Measurements from ENCODE around the gene SDS. TPM values are rescaled to one million over a fixed set of nuclear protein-coding genes. Genes with fewer than 3 reads are reported as not detected.

Gene SDS
- total and polyA plus RNA-seq, 8 donors: 0.25 to 4.7 (median 1.4) TPM; not detected in 3

DNA sequence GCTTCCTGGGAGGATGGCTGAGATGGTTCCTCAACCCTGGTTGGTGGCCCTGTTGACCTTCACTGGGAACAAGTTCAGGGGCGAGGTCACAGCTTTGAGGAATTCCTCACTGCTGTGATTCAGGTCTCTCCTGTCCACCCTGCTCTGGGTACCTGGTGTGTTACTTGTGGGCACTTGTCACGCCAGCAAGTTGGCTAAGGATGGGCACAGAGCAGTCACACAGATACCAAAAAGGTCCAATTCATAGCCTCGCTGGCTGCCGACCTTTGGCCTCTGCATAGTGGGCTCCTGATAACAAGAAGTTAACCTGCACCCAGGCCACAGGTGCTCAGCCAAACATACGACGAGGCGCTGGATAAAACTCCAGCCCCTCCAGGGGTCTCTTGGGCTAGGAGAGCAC, 11.2 kb downstream of the SDS start:
- WGBS, 5 donors: 67 to 90% (median 74%) methylated on average over 5 to 7 of the region's 7 CpGs
- intact Hi-C loops (cut with DNase I; ENCODE audit: low total_unique reads): no loop called here
- Histone ChIP-seq H3K36me3 (peaks cover 11 to 41% (median 40%) of the 10 kb centered on the region in 4 donors), H3K9me3 (no peaks in the 10 kb centered on the region), H3K4me1 (no peaks in the 10 kb centered on the region), H3K27me3 (peaks cover 0 to 8% (median 0%) of the 10 kb centered on the region in 3 donors), H3K27ac (no peak overlapping the region), H3K4me3 (no peak overlapping the region)
- no peak for DNase-seq
- TF ChIP-seq POLR2AphosphoS5 (IDR thresholded peaks at IDR 0.05): no peak
- no peak for TF ChIP-seq POLR2A (IDR thresholded peaks at IDR 0.05)
- TF ChIP-seq, protein P1, sequence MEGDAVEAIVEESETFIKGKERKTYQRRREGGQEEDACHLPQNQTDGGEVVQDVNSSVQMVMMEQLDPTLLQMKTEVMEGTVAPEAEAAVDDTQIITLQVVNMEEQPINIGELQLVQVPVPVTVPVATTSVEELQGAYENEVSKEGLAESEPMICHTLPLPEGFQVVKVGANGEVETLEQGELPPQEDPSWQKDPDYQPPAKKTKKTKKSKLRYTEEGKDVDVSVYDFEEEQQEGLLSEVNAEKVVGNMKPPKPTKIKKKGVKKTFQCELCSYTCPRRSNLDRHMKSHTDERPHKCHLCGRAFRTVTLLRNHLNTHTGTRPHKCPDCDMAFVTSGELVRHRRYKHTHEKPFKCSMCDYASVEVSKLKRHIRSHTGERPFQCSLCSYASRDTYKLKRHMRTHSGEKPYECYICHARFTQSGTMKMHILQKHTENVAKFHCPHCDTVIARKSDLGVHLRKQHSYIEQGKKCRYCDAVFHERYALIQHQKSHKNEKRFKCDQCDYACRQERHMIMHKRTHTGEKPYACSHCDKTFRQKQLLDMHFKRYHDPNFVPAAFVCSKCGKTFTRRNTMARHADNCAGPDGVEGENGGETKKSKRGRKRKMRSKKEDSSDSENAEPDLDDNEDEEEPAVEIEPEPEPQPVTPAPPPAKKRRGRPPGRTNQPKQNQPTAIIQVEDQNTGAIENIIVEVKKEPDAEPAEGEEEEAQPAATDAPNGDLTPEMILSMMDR (IDR thresholded peaks at IDR 0.05): no peak
- no peak for TF ChIP-seq EP300 (IDR thresholded peaks at IDR 0.05)

DNA sequence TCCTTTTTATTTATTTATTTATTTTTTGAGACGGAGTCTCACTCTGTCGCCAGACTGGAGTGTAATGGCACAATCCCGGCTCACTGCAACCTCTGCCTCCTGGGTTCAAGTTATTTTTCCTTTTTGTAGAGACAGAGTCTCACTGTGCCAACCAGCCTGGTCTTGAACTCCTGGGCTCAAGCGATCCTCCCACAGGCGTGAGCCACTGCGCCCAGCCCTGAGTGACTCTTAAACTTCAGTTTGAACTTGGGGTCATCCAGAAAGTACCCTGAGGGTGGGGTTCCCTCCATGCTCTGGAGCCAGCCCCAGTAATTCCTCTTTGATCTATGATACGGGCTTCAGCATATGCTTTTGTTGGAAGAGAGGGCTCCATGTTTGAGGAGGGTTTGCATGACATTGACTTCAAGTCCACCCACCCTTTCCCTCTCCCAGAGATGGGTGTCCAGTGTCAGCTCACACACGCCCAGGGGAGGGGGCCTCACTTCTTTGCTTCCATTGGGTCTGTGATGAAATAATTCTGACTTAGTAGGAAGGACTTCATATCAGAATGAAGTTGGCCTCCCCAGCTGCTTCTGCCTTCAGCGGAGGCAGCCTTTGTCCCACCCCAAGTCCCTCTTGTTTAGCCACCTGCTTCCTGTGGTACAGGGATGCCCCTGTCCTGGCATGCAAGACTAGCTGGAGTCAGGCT, 11.9 kb downstream of the SDS start:
- no peaks in the 10 kb centered on the region for H3K9me3 ChIP-seq
- no peak for DNase-seq
- no peaks in the 10 kb centered on the region for H3K4me1 ChIP-seq
- TF ChIP-seq POLR2A (IDR thresholded peaks at IDR 0.05) (no peak), EP300 (IDR thresholded peaks at IDR 0.05) (no peak), POLR2AphosphoS5 (IDR thresholded peaks at IDR 0.05) (no peak)
- H3K4me3 ChIP-seq: no peak overlapping the region
- intact Hi-C loops (cut with DNase I; ENCODE audit: low total_unique reads): no loop called here
- no peak overlapping the region for H3K27ac ChIP-seq
- 86 to 91% (median 90%) methylated on average over 9 of the region's 9 CpGs for WGBS, 5 donors
- H3K36me3 ChIP-seq: peaks cover 18 to 48% (median 47%) of the 10 kb centered on the region in 4 donors
- H3K27me3 ChIP-seq: peaks cover 0 to under 1% (median 0%) of the 10 kb centered on the region in 3 donors

DNA sequence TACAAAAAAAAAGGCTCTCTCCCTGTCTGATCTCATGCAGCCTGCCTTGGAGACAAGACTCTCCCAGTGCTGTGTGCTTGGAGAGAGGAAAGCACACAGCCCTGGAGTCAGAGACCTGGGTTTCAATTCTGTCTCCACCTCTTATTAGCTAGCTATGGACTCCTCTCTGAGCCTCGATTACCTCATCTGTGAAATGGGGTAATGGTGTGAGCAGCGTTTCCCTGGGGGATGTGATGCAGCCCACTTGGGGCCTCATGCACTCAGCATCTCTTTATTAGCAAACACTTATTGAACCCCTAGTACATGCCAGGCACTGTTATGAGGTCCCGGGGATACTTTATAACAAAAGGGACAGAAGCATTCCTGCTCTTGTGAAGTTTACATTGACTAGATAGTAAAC, 12.5 kb downstream of the SDS start:
- WGBS, 5 donors: 90 to 96% (median 93%) methylated on average over 3 of the region's 3 CpGs
- no peak for TF ChIP-seq POLR2AphosphoS5 (IDR thresholded peaks at IDR 0.05)
- TF ChIP-seq, protein P1 (IDR thresholded peaks at IDR 0.05): no peak
- no peak for TF ChIP-seq POLR2A (IDR thresholded peaks at IDR 0.05)
- no peak for TF ChIP-seq EP300 (IDR thresholded peaks at IDR 0.05)
- no peaks in the 10 kb centered on the region for H3K9me3 ChIP-seq
- no peak for DNase-seq
- H3K27ac ChIP-seq: no peak overlapping the region
- H3K4me3 ChIP-seq: no peak overlapping the region
- intact Hi-C loops (cut with DNase I; ENCODE audit: low total_unique reads): no loop called here
- H3K4me1 ChIP-seq: no peaks in the 10 kb centered on the region
- H3K27me3 ChIP-seq: no peaks in the 10 kb centered on the region
- H3K36me3 ChIP-seq: peaks cover 20 to 54% (median 54%) of the 10 kb centered on the region in 4 donors

DNA sequence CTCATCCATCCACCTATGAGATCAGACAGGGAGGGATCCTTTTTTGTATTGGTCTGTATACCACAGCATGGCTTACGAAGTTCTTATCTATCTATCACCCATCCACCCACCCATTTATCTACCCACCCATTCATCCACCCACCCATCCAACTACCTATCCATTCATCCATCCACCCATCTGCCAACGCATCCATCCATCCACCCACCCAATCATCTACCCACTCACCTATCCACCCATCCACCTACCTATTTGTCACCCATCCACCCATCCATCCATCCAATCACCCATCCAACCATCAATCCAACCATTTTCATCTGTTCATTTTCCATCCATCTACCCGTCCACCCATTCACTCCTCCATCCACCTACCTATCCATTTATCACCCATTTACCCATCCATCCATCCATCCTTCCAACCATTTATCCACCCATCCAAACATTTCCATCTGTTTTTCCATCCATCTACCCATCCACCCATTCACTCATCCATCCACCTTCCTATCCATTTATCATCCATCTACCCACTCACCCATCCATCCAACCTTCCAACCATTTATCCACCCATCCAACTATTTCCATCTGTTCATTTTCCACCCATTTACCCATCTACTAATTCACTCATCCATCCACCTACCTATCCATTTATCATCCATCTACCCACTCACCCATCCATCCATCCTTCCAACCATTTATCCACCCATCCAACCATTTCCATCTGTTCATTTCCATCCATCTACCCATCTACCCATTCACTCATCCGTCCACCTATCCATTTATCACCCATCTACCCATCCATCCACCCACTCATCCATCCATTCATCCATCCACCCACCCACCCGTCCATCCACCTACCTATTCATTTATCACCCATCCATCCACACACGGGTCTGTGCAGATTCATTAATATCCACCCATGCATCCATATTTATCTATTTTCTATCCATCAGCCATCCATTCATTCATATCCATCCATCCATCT, 13.3 kb downstream of the SDS start:
- H3K4me3 ChIP-seq: no peak overlapping the region
- peaks cover 27 to 62% (median 61%) of the 10 kb centered on the region in 4 donors for H3K36me3 ChIP-seq
- H3K4me1 ChIP-seq: no peaks in the 10 kb centered on the region
- H3K27me3 ChIP-seq: no peaks in the 10 kb centered on the region
- DNase-seq: no peak
- intact Hi-C loops (cut with DNase I; ENCODE audit: low total_unique reads): no loop called here
- H3K9me3 ChIP-seq: no peaks in the 10 kb centered on the region
- no peak overlapping the region for H3K27ac ChIP-seq
- TF ChIP-seq POLR2AphosphoS5 (IDR thresholded peaks at IDR 0.05): no peak
- TF ChIP-seq POLR2A (IDR thresholded peaks at IDR 0.05): no peak
- 87 to 97% (median 96%) methylated on average over 6 of the region's 6 CpGs for WGBS, 5 donors

DNA sequence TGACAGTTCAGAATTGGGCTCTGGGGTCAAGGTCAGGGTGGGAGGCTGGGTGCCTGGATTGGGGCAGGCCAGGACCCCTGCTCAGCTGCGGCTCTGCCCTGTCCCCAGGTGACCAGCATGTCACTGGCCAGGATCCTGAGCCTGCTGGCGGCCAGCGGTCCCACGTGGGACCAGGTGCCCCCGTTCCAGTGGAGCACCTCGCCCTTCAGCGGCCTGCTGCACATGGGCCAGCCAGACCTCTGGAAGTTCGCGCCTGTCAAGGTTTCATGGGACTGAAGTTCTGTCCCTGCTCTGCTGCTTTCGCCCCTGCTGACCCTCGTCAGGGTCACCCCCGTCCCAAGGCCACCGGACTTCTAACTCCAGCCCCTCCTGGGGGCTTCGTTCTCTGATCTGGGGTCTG, 15.3 kb downstream of the SDS start:
- H3K36me3 ChIP-seq: peaks cover 35 to 82% (median 81%) of the 10 kb centered on the region in 4 donors

More for the DNA sequence above, 15.3 kb downstream of the SDS start:
- TF ChIP-seq POLR2AphosphoS5 (IDR thresholded peaks at IDR 0.05) (no peak), EP300 (IDR thresholded peaks at IDR 0.05) (no peak), POLR2A (IDR thresholded peaks at IDR 0.05) (no peak)
- TF ChIP-seq, protein P1 (IDR thresholded peaks at IDR 0.05): no peak
- intact Hi-C loops (cut with DNase I; ENCODE audit: low total_unique reads): no loop called here
- H3K4me1 ChIP-seq: no peaks in the 10 kb centered on the region
- no peak overlapping the region for H3K27ac ChIP-seq
- H3K4me3 ChIP-seq: no peak overlapping the region
- H3K27me3 ChIP-seq: no peaks in the 10 kb centered on the region
- DNase-seq: no peak
- no peaks in the 10 kb centered on the region for H3K9me3 ChIP-seq
- 93 to 96% (median 94%) methylated on average over 8 to 14 of the region's 14 CpGs for WGBS, 5 donors
